ENCODE measurements around the gene NRXN3.

Gene NRXN3

DNA sequence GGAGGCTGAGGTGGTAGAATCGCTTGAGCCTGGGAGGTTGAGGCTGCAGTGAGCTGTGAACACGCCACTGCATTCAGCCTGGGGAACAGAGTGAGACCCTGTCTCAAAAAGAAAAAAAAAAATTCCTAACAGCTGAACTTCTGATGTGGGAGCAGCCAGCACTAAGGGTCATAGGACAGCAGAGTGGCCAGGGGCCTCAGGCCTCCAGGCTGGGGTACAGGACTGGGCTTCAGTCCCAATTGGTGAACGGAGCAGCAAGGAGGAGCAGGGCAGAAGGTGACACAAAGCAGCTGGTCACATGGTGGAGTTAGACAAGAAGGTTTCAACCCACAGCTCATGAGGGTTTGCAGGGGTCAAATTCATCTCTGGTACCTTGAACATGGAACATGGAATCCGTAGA, 40.8 kb upstream of the NRXN3 start:
- POLR2A ChIA-PET: no interaction called here
- H3K27ac ChIP-seq (ENCODE audit: extremely low read depth, low read depth, low read length): no peak overlapping the region
- TF ChIP-seq, protein P1, sequence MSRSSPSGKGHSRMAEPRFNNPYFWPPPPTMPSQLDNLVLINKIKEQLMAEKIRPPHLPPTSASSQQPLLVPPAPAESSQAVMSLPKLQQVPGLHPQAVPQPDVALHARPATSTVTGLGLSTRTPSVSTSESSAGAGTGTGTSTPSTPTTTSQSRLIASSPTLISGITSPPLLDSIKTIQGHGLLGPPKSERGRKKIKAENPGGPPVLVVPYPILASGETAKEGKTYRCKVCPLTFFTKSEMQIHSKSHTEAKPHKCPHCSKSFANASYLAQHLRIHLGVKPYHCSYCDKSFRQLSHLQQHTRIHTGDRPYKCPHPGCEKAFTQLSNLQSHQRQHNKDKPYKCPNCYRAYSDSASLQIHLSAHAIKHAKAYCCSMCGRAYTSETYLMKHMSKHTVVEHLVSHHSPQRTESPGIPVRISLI (tag by site-specific recombination; IDR thresholded peaks at IDR 0.05): no peak
- TF ChIP-seq ZBTB48 (tag by site-specific recombination; IDR thresholded peaks at IDR 0.05) (no peak), ZNF791 (tag by site-specific recombination; IDR thresholded peaks at IDR 0.05) (no peak), ZNF560 (tag by site-specific recombination; IDR thresholded peaks at IDR 0.05; ENCODE audit: borderline replicate concordance) (no peak), ZNF157 (tag by site-specific recombination; IDR thresholded peaks at IDR 0.05) (no peak), ZNF473 (tag by site-specific recombination; IDR thresholded peaks at IDR 0.05) (no peak), REPIN1 (tag by site-specific recombination; IDR thresholded peaks at IDR 0.05; ENCODE audit: low read depth) (no peak), ZNF510 (tag by site-specific recombination; IDR thresholded peaks at IDR 0.05; ENCODE audit: insufficient replicate concordance) (no peak)
- TF ChIP-seq, protein P2, sequence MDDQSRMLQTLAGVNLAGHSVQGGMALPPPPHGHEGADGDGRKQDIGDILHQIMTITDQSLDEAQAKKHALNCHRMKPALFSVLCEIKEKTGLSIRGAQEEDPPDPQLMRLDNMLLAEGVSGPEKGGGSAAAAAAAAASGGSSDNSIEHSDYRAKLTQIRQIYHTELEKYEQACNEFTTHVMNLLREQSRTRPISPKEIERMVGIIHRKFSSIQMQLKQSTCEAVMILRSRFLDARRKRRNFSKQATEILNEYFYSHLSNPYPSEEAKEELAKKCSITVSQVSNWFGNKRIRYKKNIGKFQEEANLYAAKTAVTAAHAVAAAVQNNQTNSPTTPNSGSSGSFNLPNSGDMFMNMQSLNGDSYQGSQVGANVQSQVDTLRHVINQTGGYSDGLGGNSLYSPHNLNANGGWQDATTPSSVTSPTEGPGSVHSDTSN (CRISPR knock-in tag; IDR thresholded peaks at IDR 0.05): no peak
- no peaks in the 10 kb centered on the region for H3K36me3 ChIP-seq (ENCODE audit: control insufficient read depth in 2 of 2, insufficient read depth in 1 of 2, low read length in 2 of 2)
- no peak overlapping the region for H3K4me3 ChIP-seq (ENCODE audit: low read depth, low read length)
- H3K4me1 ChIP-seq (ENCODE audit: control insufficient read depth, insufficient read depth, low read length): no peaks in the 10 kb centered on the region
- CTCF ChIA-PET: no interaction called here
- H3K9me3 ChIP-seq (ENCODE audit: control insufficient read depth, insufficient read depth, low read depth, low read length): no peaks in the 10 kb centered on the region

DNA sequence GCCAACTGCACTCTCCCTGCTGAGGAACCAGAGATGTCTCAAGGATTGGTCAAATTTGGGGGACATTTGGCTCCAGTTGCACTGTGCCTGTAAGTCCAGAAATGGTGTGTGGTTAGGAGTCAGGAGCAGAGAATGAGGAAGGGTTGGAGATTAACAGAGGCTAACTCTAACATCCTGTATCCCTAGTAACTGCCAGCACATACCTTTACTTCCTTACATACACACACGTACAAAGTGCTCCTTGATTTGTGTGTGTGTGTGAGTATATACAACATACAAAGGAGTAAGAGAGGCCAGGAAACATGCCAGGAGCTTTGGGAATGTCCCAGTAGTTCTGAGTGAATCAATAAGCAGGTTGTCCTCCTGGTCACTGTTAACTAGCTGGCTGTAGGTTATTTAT, 39.8 kb upstream of the NRXN3 start:
- Histone ChIP-seq H3K4me1 (ENCODE audit: control insufficient read depth, insufficient read depth, low read length) (no peaks in the 10 kb centered on the region), H3K36me3 (ENCODE audit: control insufficient read depth in 2 of 2, insufficient read depth in 1 of 2, low read length in 2 of 2) (no peaks in the 10 kb centered on the region), H3K9me3 (ENCODE audit: control insufficient read depth, insufficient read depth, low read depth, low read length) (no peaks in the 10 kb centered on the region), H3K4me3 (ENCODE audit: low read depth, low read length) (no peak overlapping the region), H3K27ac (ENCODE audit: extremely low read depth, low read depth, low read length) (no peak overlapping the region)
- CTCF ChIA-PET: interaction anchor here (0.6 kb wide), 1 partner anchor 89 kb away, joined by 3 read pairs; no protein-coding TSS in a partner anchor
- POLR2A ChIA-PET: no interaction called here
- no peak for TF ChIP-seq ZNF266 (tag by site-specific recombination; IDR thresholded peaks at IDR 0.05; ENCODE audit: low read depth)
- TF ChIP-seq, protein P3, sequence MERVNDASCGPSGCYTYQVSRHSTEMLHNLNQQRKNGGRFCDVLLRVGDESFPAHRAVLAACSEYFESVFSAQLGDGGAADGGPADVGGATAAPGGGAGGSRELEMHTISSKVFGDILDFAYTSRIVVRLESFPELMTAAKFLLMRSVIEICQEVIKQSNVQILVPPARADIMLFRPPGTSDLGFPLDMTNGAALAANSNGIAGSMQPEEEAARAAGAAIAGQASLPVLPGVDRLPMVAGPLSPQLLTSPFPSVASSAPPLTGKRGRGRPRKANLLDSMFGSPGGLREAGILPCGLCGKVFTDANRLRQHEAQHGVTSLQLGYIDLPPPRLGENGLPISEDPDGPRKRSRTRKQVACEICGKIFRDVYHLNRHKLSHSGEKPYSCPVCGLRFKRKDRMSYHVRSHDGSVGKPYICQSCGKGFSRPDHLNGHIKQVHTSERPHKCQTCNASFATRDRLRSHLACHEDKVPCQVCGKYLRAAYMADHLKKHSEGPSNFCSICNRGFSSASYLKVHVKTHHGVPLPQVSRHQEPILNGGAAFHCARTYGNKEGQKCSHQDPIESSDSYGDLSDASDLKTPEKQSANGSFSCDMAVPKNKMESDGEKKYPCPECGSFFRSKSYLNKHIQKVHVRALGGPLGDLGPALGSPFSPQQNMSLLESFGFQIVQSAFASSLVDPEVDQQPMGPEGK (tag by site-specific recombination; IDR thresholded peaks at IDR 0.05): no peak
- no peak for TF ChIP-seq ZNF791 (tag by site-specific recombination; IDR thresholded peaks at IDR 0.05)
- TF ChIP-seq REPIN1 (tag by site-specific recombination; IDR thresholded peaks at IDR 0.05; ENCODE audit: low read depth): no peak

DNA sequence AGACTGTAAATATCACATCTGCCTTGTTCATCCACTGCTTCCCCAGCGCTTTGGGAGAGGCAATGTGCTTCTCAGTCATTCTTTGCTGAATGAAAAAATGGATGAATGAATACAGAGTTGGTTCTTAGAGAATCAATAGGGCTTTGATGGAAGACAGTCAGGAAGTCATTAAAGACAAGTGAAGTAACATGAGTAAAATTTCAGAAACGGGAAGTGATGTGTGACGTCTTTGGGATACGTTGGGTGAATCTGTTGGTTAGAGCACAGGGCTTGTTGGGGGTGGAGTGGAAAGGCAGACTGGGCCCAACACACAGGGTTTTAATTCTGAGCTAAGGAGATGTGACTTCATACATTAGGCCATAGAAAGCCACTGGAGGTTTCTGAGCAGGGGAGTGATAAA, 39.0 kb upstream of the NRXN3 start:
- no peaks in the 10 kb centered on the region for H3K9me3 ChIP-seq (ENCODE audit: control insufficient read depth, insufficient read depth, low read depth, low read length)
- no peaks in the 10 kb centered on the region for H3K4me1 ChIP-seq (ENCODE audit: control insufficient read depth, insufficient read depth, low read length)
- no peak overlapping the region for H3K27ac ChIP-seq (ENCODE audit: extremely low read depth, low read depth, low read length)
- POLR2A ChIA-PET: no interaction called here
- no peak overlapping the region for H3K4me3 ChIP-seq (ENCODE audit: low read depth, low read length)
- TF ChIP-seq ZNF560 (tag by site-specific recombination; IDR thresholded peaks at IDR 0.05; ENCODE audit: borderline replicate concordance): no peak
- no peak for TF ChIP-seq ZNF501 (tag by site-specific recombination; IDR thresholded peaks at IDR 0.05)
- no peak for TF ChIP-seq GFI1B (tag by site-specific recombination; IDR thresholded peaks at IDR 0.05)
- TF ChIP-seq ZNF37A (tag by site-specific recombination; IDR thresholded peaks at IDR 0.05): no peak
- TF ChIP-seq ZNF701 (tag by site-specific recombination; IDR thresholded peaks at IDR 0.05): no peak
- TF ChIP-seq ZNF169 (tag by site-specific recombination; IDR thresholded peaks at IDR 0.05): no peak
- TF ChIP-seq, protein P4, sequence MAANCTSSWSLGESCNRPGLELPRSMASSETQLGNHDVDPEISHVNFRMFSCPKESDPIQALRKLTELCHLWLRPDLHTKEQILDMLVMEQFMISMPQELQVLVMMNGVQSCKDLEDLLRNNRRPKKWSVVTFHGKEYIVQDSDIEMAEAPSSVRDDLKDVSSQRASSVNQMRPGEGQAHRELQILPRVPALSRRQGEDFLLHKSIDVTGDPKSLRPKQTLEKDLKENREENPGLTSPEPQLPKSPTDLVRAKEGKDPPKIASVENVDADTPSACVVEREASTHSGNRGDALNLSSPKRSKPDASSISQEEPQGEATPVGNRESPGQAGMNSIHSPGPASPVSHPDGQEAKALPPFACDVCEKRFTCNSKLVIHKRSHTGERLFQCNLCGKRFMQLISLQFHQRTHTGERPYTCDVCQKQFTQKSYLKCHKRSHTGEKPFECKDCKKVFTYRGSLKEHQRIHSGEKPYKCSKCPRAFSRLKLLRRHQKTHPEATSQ (tag by site-specific recombination; IDR thresholded peaks at IDR 0.05): no peak
- TF ChIP-seq TRIM28 (IDR thresholded peaks at IDR 0.05; ENCODE audit: borderline replicate concordance, low read length): no peak
- TF ChIP-seq, protein P5, sequence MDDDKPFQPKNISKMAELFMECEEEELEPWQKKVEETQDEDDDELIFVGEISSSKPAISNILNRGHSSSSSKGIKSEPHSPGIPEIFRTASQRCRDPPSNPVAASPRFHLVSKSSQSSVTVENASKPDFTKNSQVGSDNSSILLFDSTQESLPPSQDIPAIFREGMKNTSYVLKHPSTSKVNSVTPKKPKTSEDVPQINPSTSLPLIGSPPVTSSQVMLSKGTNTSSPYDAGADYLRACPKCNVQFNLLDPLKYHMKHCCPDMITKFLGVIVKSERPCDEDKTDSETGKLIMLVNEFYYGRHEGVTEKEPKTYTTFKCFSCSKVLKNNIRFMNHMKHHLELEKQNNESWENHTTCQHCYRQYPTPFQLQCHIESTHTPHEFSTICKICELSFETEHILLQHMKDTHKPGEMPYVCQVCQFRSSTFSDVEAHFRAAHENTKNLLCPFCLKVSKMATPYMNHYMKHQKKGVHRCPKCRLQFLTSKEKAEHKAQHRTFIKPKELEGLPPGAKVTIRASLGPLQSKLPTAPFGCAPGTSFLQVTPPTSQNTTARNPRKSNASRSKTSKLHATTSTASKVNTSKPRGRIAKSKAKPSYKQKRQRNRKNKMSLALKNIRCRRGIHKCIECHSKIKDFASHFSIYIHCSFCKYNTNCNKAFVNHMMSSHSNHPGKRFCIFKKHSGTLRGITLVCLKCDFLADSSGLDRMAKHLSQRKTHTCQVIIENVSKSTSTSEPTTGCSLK (tag by site-specific recombination; IDR thresholded peaks at IDR 0.05): no peak
- no peak for TF ChIP-seq KLF10 (tag by site-specific recombination; IDR thresholded peaks at IDR 0.05)
- TF ChIP-seq ZNF324 (tag by site-specific recombination; IDR thresholded peaks at IDR 0.05): no peak
- CTCF ChIA-PET: no interaction called here
- no peaks in the 10 kb centered on the region for H3K36me3 ChIP-seq (ENCODE audit: control insufficient read depth in 2 of 2, insufficient read depth in 1 of 2, low read length in 2 of 2)
